DND-41 (cell line): ENCODE measurements around the gene PIP4K2A.

Experiments
- ATAC-seq: fragments of 200-7000 bp; cut with Tn5 transposase; 3 replicates; pipeline ENCODE4 v1.9.1; 2021; ENCODE audit warnings: low read depth; ENCODE audit not compliant: insufficient read depth
- DNase-seq: peaks from one replicate; pipeline ENCODE4 v3.0.0-alpha.2; 2020
- H2AFZ ChIP-seq: 2 replicates; pipeline ENCODE4 v1.6.0; 2012; ENCODE audit warnings: low read depth, low read length
- H3K27ac ChIP-seq: 2 replicates; pipeline ENCODE4 v1.5.1; 2012; ENCODE audit warnings: low read length, inconsistent platforms
- H3K27me3 ChIP-seq: fragments of 200-600 bp; sonication (generic); 2 replicates; pipeline ENCODE4 v1.6.0; 2012; ENCODE audit warnings: low read length, mild to moderate bottlenecking, inconsistent platforms; ENCODE audit not compliant: insufficient read depth, poor library complexity
- H3K36me3 ChIP-seq: 2 replicates; pipeline ENCODE4 v1.5.1; 2012; ENCODE audit warnings: low read length, inconsistent platforms; ENCODE audit not compliant: insufficient read depth
- H3K4me1 ChIP-seq: 2 replicates; pipeline ENCODE4 v1.5.1; 2012; ENCODE audit warnings: mild to moderate bottlenecking, low read length; ENCODE audit not compliant: insufficient read depth
- H3K4me2 ChIP-seq: 2 replicates; pipeline ENCODE4 v1.6.0; 2012; ENCODE audit warnings: mild to moderate bottlenecking, moderate library complexity, low read length, inconsistent platforms; ENCODE audit not compliant: insufficient read depth
- H3K4me3 ChIP-seq, 2 experiments: fragments of 200-600 bp in 1 of 2; shearing (Covaris generic) in 1 of 2; 2 replicates each; pipeline ENCODE4 v1.5.1; 2012 to 2016; ENCODE audit warnings: inconsistent platforms in 2 of 2, low read length in 2 of 2, mild to moderate bottlenecking in 2 of 2, low read depth in 1 of 2, moderate library complexity in 1 of 2
- H3K79me2 ChIP-seq: 2 replicates; pipeline ENCODE4 v1.6.0; 2012; ENCODE audit warnings: low read length, inconsistent platforms; ENCODE audit not compliant: insufficient read depth
- H3K9ac ChIP-seq: 2 replicates; pipeline ENCODE4 v1.6.0; 2012; ENCODE audit warnings: low read depth, mild to moderate bottlenecking, inconsistent platforms, low read length, moderate library complexity
- H3K9me3 ChIP-seq: 2 replicates; pipeline ENCODE4 v1.5.1; 2012; ENCODE audit warnings: low read length, moderate library complexity, mild to moderate bottlenecking, inconsistent platforms; ENCODE audit not compliant: insufficient read depth, severe bottlenecking
- H4K20me1 ChIP-seq: 2 replicates; pipeline ENCODE4 v1.6.0; 2012; ENCODE audit warnings: low read length; ENCODE audit not compliant: insufficient read depth
- EZH2 ChIP-seq: IDR thresholded peaks from 3 replicates; pipeline ENCODE4 v1.6.1; 2012; ENCODE audit warnings: borderline replicate concordance, low read depth, mild to moderate bottlenecking, moderate library complexity, low read length, inconsistent platforms; ENCODE audit not compliant: severe bottlenecking
- TF ChIP-seq, protein P1 (sequence below): IDR thresholded peaks from 2 replicates; pipeline ENCODE4 v1.5.1; 2012; ENCODE audit warnings: borderline replicate concordance, low read length, moderate library complexity, mild to moderate bottlenecking; ENCODE audit not compliant: poor library complexity, severe bottlenecking; ENCODE audit errors: extremely low read depth

PIP4K2A gene

DNA sequence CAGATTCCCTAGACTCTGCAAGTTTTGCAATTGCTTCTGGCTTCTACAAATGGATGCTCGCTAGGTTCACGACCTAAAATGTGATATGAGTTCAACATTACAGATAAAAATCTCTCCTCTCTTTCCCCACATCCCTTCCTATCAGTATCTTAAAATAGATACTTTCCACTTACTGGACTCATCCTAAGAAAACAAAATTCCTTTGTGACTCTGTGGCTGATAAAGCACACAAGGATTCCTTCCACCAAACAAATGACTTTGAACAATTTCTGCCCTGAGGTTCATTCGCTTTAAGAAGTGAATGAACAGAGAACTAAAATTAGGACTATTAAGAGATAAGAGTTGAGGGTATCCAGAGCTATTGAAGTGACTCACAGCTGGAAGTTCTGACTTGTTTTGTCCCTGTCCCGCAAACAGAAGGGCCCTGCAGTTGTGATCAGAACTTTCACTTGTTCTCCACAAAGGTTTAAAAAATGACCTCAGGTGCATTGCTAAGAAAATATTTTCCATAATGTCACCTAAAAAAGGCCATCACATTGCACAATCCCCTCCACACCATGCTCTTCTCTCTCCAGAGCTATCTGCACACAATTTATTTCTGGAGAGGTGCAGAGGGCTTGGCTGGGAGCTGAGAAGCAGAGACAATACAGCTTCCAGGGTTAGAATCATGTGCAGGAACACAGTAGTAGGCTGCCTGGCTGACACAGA is 96.1 kb downstream of the PIP4K2A start:
- no peak overlapping the region for H3K4me2 ChIP-seq
- no peaks in the 10 kb centered on the region for H3K27me3 ChIP-seq
- no peak overlapping the region for H3K27ac ChIP-seq
- peaks cover 87% of the 10 kb centered on the region for H3K79me2 ChIP-seq
- no peaks in the 10 kb centered on the region for H3K9me3 ChIP-seq
- H3K4me3 ChIP-seq, result no peak overlapping the region
- no peak overlapping the region for H3K9ac ChIP-seq
- H4K20me1 ChIP-seq, result peaks cover 70% of the 10 kb centered on the region
- no peak for DNase-seq
- no peak for TF ChIP-seq EZH2
- TF ChIP-seq, protein P1, sequence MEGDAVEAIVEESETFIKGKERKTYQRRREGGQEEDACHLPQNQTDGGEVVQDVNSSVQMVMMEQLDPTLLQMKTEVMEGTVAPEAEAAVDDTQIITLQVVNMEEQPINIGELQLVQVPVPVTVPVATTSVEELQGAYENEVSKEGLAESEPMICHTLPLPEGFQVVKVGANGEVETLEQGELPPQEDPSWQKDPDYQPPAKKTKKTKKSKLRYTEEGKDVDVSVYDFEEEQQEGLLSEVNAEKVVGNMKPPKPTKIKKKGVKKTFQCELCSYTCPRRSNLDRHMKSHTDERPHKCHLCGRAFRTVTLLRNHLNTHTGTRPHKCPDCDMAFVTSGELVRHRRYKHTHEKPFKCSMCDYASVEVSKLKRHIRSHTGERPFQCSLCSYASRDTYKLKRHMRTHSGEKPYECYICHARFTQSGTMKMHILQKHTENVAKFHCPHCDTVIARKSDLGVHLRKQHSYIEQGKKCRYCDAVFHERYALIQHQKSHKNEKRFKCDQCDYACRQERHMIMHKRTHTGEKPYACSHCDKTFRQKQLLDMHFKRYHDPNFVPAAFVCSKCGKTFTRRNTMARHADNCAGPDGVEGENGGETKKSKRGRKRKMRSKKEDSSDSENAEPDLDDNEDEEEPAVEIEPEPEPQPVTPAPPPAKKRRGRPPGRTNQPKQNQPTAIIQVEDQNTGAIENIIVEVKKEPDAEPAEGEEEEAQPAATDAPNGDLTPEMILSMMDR, result no peak
- no peak for ATAC-seq
- H2AFZ ChIP-seq, result no peak overlapping the region
- H3K36me3 ChIP-seq, result no peaks in the 10 kb centered on the region
- peaks cover 7% of the 10 kb centered on the region for H3K4me1 ChIP-seq

DNA sequence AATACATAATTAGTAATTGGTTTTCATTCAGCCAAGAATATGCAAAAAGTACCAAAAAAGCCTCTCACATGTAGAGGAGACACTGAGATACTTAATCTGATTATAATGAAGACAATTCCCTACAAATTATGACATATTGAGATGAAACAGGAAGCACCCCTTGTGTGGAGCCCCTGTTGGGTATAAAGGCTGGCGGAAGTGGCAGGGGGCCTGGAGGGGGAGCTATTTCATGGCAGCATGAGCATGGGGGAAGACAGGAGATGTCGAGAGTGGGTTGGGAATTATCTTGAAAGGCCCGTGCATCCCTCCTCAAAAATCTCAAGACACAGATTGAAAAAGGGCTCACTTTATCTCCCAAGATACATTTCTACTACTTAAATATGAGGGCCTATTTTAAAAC is 96.9 kb downstream of the PIP4K2A start:
- Histone ChIP-seq H3K27me3 (no peaks in the 10 kb centered on the region), H3K9me3 (no peaks in the 10 kb centered on the region), H3K9ac (no peak overlapping the region), H3K4me1 (peaks cover 14% of the 10 kb centered on the region), H2AFZ (no peak overlapping the region), H4K20me1 (peaks cover 70% of the 10 kb centered on the region), H3K27ac (no peak overlapping the region), H3K36me3 (no peaks in the 10 kb centered on the region), H3K4me3 (no peak overlapping the region), H3K79me2 (peaks cover 86% of the 10 kb centered on the region), H3K4me2 (no peak overlapping the region)
- TF ChIP-seq, protein P1, result peak; percentile 37
- no peak for TF ChIP-seq EZH2
- DNase-seq (peak; percentile 19), ATAC-seq (no peak)

DNA sequence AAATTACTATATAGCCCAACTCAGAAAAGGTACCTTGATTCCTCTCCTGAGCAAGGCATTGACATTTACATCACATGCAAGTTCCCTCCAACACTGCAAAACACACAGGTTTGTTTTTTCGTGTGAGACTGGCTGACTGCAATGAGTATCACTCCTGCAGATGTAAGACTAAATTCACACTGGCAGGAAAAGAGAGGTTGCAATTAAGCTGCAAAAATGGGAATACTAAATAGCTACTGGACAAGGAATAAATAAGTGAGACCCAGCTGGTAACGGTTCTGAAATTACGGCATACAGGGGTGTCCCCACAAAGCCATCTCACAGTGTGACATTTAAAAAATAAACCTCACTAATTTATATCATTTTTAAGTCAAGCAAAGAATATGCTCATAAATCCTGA is 97.3 kb downstream of the PIP4K2A start:
- Histone ChIP-seq H2AFZ (no peak overlapping the region), H3K79me2 (peaks cover 82% of the 10 kb centered on the region), H4K20me1 (peaks cover 70% of the 10 kb centered on the region), H3K27ac (no peak overlapping the region), H3K27me3 (no peaks in the 10 kb centered on the region), H3K4me3 (no peak overlapping the region), H3K9ac (no peak overlapping the region), H3K4me1 (peaks cover 19% of the 10 kb centered on the region), H3K4me2 (no peak overlapping the region), H3K9me3 (no peaks in the 10 kb centered on the region), H3K36me3 (no peaks in the 10 kb centered on the region)
- ATAC-seq (no peak), DNase-seq (no peak)
- no peak for TF ChIP-seq EZH2
- TF ChIP-seq, protein P1, result no peak
